HPDE6-E6E7 (cell line): Measurements from ENCODE around the gene EFNA3.
"Not testable (repeated sequence)": the region's sequence is repeated elsewhere in the genome, so short reads cannot be mapped to it uniquely, and the experiment has no call there.

Experiments
- DNase-seq: peaks from one replicate; pipeline ENCODE4 v3.0.0; 2011; ENCODE audit warnings: missing footprints; ENCODE audit errors: extremely low spot score

The EFNA3 gene

GRCh38 chr1:155108296-155108695, 29.7 kb downstream of the EFNA3 start:
- no peak for DNase-seq

GRCh38 chr1:155110381-155110780, 31.7 kb downstream of the EFNA3 start:
- DNase-seq, result no peak

GRCh38 chr1:155110826-155111225, 32.2 kb downstream of the EFNA3 start:
- no peak for DNase-seq

GRCh38 chr1:155113450-155113980, 34.9 kb downstream of the EFNA3 start:
- no peak for DNase-seq

GRCh38 chr1:155116113-155116764, 37.6 kb downstream of the EFNA3 start:
- no peak for DNase-seq

GRCh38 chr1:155117610-155118009, 39.0 kb downstream of the EFNA3 start:
- DNase-seq, result no peak

- not testable (repeated sequence) for DNase-seq
Measured at GRCh38 chr1:155118090-155118489, 39.5 kb downstream of the EFNA3 start.

GRCh38 chr1:155120253-155120652, 41.6 kb downstream of the EFNA3 start:
- no peak for DNase-seq

GRCh38 chr1:155121249-155121648, 42.6 kb downstream of the EFNA3 start:
- no peak for DNase-seq

GRCh38 chr1:155122308-155122707, 43.7 kb downstream of the EFNA3 start:
- no peak for DNase-seq

GRCh38 chr1:155123801-155124200, 45.2 kb downstream of the EFNA3 start:
- no peak for DNase-seq

GRCh38 chr1:155124503-155125463, 46.1 kb downstream of the EFNA3 start:
- no peak for DNase-seq

- no peak for DNase-seq
Measured at GRCh38 chr1:155125511-155125945, 46.9 kb downstream of the EFNA3 start.

- DNase-seq, result no peak
Measured at GRCh38 chr1:155125946-155126555, 47.4 kb downstream of the EFNA3 start.

- no peak for DNase-seq
Measured at GRCh38 chr1:155126556-155127104, 48.0 kb downstream of the EFNA3 start.

- DNase-seq, result no peak
Measured at GRCh38 chr1:155127105-155127966, 48.7 kb downstream of the EFNA3 start, which contains the start of gene EFNA1. Gene EFNA1, plus strand, starts transcription at chr1:155127876. Its CDS starts 102 bp downstream, at chr1:155127978.

GRCh38 chr1:155127967-155128754, 49.5 kb downstream of the EFNA3 start:
- DNase-seq, result no peak

- DNase-seq, result no peak
Measured at GRCh38 chr1:155128755-155129473, 50.3 kb downstream of the EFNA3 start.

GRCh38 chr1:155130272-155131006, 51.8 kb downstream of the EFNA3 start:
- DNase-seq, result no peak
